HG03025 (cell line): ENCODE results near the gene LDOC1.
"Not testable (repeated sequence)": the region's sequence is repeated elsewhere in the genome, so short reads cannot be mapped to it uniquely, and the experiment has no call there.

ENCODE experiments used
- ATAC-seq: cut with Tn5 transposase; IDR thresholded peaks from one replicate; pipeline ENCODE4 v1.9.1; 2021; ENCODE audit warnings: mild to moderate bottlenecking, moderate library complexity; ENCODE audit not compliant: unreplicated experiment, low FRiP score

LDOC1 gene

GRCh38 chrX:141176586-141177451, at the start of gene LDOC1:
LDOC1 (minus strand) TSS chrX:141177129; CDS start chrX:141177021, 108 bp downstream.
- no peak for ATAC-seq

GRCh38 chrX:141221611-141222010, 44.7 kb upstream of the LDOC1 start:
- no peak for ATAC-seq

GRCh38 chrX:141220342-141221008, 43.5 kb upstream of the LDOC1 start:
- no peak for ATAC-seq

GRCh38 chrX:141214196-141214595, 37.3 kb upstream of the LDOC1 start:
- ATAC-seq, result no peak

- ATAC-seq, result no peak
Observed at GRCh38 chrX:141201962-141202361, 25.0 kb upstream of the LDOC1 start.

GRCh38 chrX:141188573-141188972, 11.6 kb upstream of the LDOC1 start:
- ATAC-seq, result not testable (repeated sequence)

- ATAC-seq, result no peak
Observed at GRCh38 chrX:141185366-141185765, 8.4 kb upstream of the LDOC1 start.

- no peak for ATAC-seq
Observed at GRCh38 chrX:141183000-141183399, 6.1 kb upstream of the LDOC1 start.

GRCh38 chrX:141180851-141181250, 3.9 kb upstream of the LDOC1 start:
- no peak for ATAC-seq

GRCh38 chrX:141175786-141176185, 1.1 kb downstream of the LDOC1 start:
- no peak for ATAC-seq

GRCh38 chrX:141164406-141164805, 12.5 kb downstream of the LDOC1 start:
- no peak for ATAC-seq

- ATAC-seq, result no peak
Observed at GRCh38 chrX:141158084-141158483, 18.8 kb downstream of the LDOC1 start.

GRCh38 chrX:141155231-141155630, 21.7 kb downstream of the LDOC1 start:
- not testable (repeated sequence) for ATAC-seq

GRCh38 chrX:141142946-141143345, 34.0 kb downstream of the LDOC1 start:
- ATAC-seq, result no peak

GRCh38 chrX:141133272-141133671, 43.7 kb downstream of the LDOC1 start:
- no peak for ATAC-seq

- ATAC-seq, result no peak
Observed at GRCh38 chrX:141127146-141127545, 49.8 kb downstream of the LDOC1 start.
